GM18861 (cell line): ENCODE results near the gene PGRMC2.

ENCODE experiments used
- ATAC-seq: cut with Tn5 transposase; IDR thresholded peaks from one replicate; pipeline ENCODE4 v1.9.1; 2021; ENCODE audit not compliant: unreplicated experiment

Gene PGRMC2

GRCh38 chr4:128299848-128300247 lies 12.2 kb upstream of the PGRMC2 start:
- ATAC-seq, result no peak

GRCh38 chr4:128298852-128299251 lies 11.2 kb upstream of the PGRMC2 start:
- ATAC-seq, result peak; percentile 52

GRCh38 chr4:128298146-128298758 lies 10.6 kb upstream of the PGRMC2 start:
- ATAC-seq, result no peak

- no peak for ATAC-seq
These were observed 7.6 kb upstream of the PGRMC2 start for GRCh38 chr4:128295255-128295654.

- ATAC-seq, result no peak
These were observed 6.9 kb upstream of the PGRMC2 start for GRCh38 chr4:128294464-128294863.

- no peak for ATAC-seq
These were observed 4.7 kb upstream of the PGRMC2 start for GRCh38 chr4:128292349-128292748.

GRCh38 chr4:128291096-128291495 lies 3.5 kb upstream of the PGRMC2 start:
- ATAC-seq, result no peak

- ATAC-seq, result no peak
These were observed 2.9 kb upstream of the PGRMC2 start for GRCh38 chr4:128290526-128290925.

GRCh38 chr4:128289523-128290158 lies 2.0 kb upstream of the PGRMC2 start:
- no peak for ATAC-seq

GRCh38 chr4:128288689-128289106 lies 1.1 kb upstream of the PGRMC2 start:
- ATAC-seq, result no peak

- peak; percentile 87 for ATAC-seq
These were observed 467 bp upstream of the PGRMC2 start for GRCh38 chr4:128287871-128288688.

- peak; percentile 25 for ATAC-seq
These were observed 1.0 kb downstream of the PGRMC2 start for GRCh38 chr4:128286474-128287058.

- no peak for ATAC-seq
These were observed 2.3 kb downstream of the PGRMC2 start for GRCh38 chr4:128285085-128285997.

GRCh38 chr4:128284317-128284716 lies 3.3 kb downstream of the PGRMC2 start:
- ATAC-seq, result no peak

- ATAC-seq, result no peak
These were observed 4.5 kb downstream of the PGRMC2 start for GRCh38 chr4:128283071-128283470.

- ATAC-seq, result no peak
These were observed 5.1 kb downstream of the PGRMC2 start for GRCh38 chr4:128282516-128282915.

GRCh38 chr4:128281354-128281753 lies 6.3 kb downstream of the PGRMC2 start:
- no peak for ATAC-seq

- ATAC-seq, result no peak
These were observed 7.9 kb downstream of the PGRMC2 start for GRCh38 chr4:128279624-128280225.

- no peak for ATAC-seq
These were observed 9.8 kb downstream of the PGRMC2 start for GRCh38 chr4:128277856-128278255.

- no peak for ATAC-seq
These were observed 12.3 kb downstream of the PGRMC2 start for GRCh38 chr4:128275346-128275745.
